GM18517 (cell line): Measurements from ENCODE around the gene TNRC6B.

Experiments used
- ATAC-seq: cut with Tn5 transposase; IDR thresholded peaks from one replicate; pipeline ENCODE4 v1.9.1; 2021; ENCODE audit warnings: mild to moderate bottlenecking, moderate library complexity; ENCODE audit not compliant: unreplicated experiment

TNRC6B gene

GRCh38 chr22:40323681-40324171, 146.0 kb downstream of the TNRC6B start:
- no peak for ATAC-seq

- ATAC-seq, result no peak
Observed at GRCh38 chr22:40324468-40325305, 147.0 kb downstream of the TNRC6B start.

- no peak for ATAC-seq
Observed at GRCh38 chr22:40325315-40325714, 147.6 kb downstream of the TNRC6B start.

- ATAC-seq, result no peak
Observed at GRCh38 chr22:40326905-40327735, 149.4 kb downstream of the TNRC6B start.

GRCh38 chr22:40328546-40329456, 151.1 kb downstream of the TNRC6B start:
- no peak for ATAC-seq

- ATAC-seq, result no peak
Observed at GRCh38 chr22:40329466-40329865, 151.7 kb downstream of the TNRC6B start.

GRCh38 chr22:40330086-40330485, 152.4 kb downstream of the TNRC6B start:
- no peak for ATAC-seq

GRCh38 chr22:40330615-40331014, 152.9 kb downstream of the TNRC6B start:
- ATAC-seq, result no peak

- no peak for ATAC-seq
Observed at GRCh38 chr22:40331706-40332105, 154.0 kb downstream of the TNRC6B start.

GRCh38 chr22:40332319-40332781, 154.6 kb downstream of the TNRC6B start:
- ATAC-seq, result no peak

GRCh38 chr22:40334060-40334459, 156.3 kb downstream of the TNRC6B start:
- ATAC-seq, result no peak

GRCh38 chr22:40334899-40335298, 157.2 kb downstream of the TNRC6B start:
- ATAC-seq, result no peak

- ATAC-seq, result no peak
Observed at GRCh38 chr22:40335358-40335757, 157.6 kb downstream of the TNRC6B start.

- no peak for ATAC-seq
Observed at GRCh38 chr22:40340044-40340443, 162.3 kb downstream of the TNRC6B start.

GRCh38 chr22:40341604-40342003, 163.9 kb downstream of the TNRC6B start:
- no peak for ATAC-seq

- ATAC-seq, result no peak
Observed at GRCh38 chr22:40342521-40342920, 164.8 kb downstream of the TNRC6B start.

GRCh38 chr22:40345271-40345670, 167.5 kb downstream of the TNRC6B start:
- ATAC-seq, result no peak

- peak; percentile 17 for ATAC-seq
Observed at GRCh38 chr22:40345815-40346184, 168.1 kb downstream of the TNRC6B start.

- ATAC-seq, result peak; percentile 71
Observed at GRCh38 chr22:40346185-40347118, 168.7 kb downstream of the TNRC6B start, which contains the start of gene ADSL. ADSL (plus strand) TSS chr22:40346500; CDS start chr22:40346559, 59 bp downstream.
